Measurements from ENCODE around the gene ATP6V0D1. TPM values are rescaled to one million over a fixed set of nuclear protein-coding genes. Genes with fewer than 3 reads are reported as not detected.
"Not testable (repeated sequence)": the region's sequence is repeated elsewhere in the genome, so short reads cannot be mapped to it uniquely, and the experiment has no call there.

Gene ATP6V0D1
- total and polyA plus RNA-seq, 5 experiments from 2014 or later: 33.3 to 89.6 (median 74.7) TPM

DNA sequence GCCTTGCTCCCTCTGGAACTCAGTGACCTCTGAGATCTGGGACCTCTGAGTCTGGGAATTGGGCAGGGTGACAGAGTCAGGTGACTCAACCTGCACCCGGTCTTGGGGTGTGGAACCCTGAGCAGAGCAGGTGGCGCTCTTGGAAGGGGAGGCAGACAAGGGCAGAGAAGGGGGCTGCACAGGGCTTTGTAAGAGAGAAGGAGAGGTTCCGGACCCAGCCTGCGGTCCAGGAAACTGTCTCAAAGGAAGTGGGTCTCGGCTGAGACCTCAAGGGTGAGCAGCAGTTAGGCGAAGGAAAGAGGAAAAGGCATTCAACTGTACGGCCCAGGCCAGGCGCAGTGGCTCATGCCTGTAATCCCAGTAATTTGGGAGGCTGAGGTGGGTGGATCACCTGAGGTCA lies 37.7 kb upstream of the ATP6V0D1 start:
- H3K27me3 Mint-ChIP-seq: no peaks in the 10 kb centered on the region
- H3K9me3 Mint-ChIP-seq: no peaks in the 10 kb centered on the region
- DNase-seq (no peak), ATAC-seq (no peak)
- H3K27ac Mint-ChIP-seq: peak overlapping the region; percentile 68 to 91 (median 82)
- H3K36me3 Mint-ChIP-seq: no peaks in the 10 kb centered on the region
- H3K4me3 Mint-ChIP-seq: peak overlapping the region; percentile 28 to 81 (median 62)
- POLR2A ChIA-PET: interaction anchor here (0.7 to 1.1 kb wide), 3 partner anchors 9 to 809 kb away, joined by 3 to 6 read pairs (median 5); partner anchors contain the start of gene AGRP
- H3K4me1 Mint-ChIP-seq: peaks cover 24 to 67% (median 52%) of the 10 kb centered on the region in 4 donors

DNA sequence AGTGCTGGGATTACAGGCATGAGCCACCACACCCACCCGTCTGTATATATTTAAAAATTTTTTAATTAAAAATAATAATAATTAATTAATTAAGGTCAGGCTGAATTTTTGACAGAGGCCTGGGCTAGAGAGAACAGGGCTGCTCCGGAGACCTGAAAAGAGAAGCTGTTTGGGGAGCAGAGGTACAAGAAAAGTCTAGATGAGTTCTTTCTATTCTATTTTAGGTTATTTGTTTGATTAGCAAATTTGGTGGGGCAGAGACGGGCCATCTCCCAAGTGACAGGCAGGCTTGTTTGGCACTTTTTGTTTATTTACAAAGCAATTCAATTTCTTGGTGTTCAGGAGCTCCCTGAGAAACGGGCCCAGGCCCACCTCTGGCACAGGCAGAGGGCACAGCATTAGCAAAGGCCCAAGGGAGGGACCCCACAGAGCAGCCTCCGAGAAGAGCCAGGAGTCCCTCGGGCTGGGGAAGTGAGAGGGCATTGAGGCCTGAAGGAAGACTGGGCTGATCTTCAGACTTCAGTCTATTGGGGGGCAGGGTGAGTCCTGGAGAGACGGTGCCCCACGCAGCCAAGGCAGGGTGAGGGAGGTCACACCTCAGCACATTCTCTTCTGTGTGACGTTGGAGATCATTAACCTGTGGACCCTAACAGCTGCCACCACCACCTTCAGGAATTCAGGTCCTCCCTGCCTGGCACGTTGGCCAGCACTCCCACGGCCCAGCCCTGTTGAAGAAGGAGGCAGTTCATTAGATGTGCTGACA lies 36.9 kb upstream of the ATP6V0D1 start:
- H3K9me3 Mint-ChIP-seq: no peaks in the 10 kb centered on the region
- no peak for ATAC-seq
- H3K27me3 Mint-ChIP-seq: no peaks in the 10 kb centered on the region
- peak in 1 of 10 donors; percentile 33 for DNase-seq
- H3K36me3 Mint-ChIP-seq: no peaks in the 10 kb centered on the region
- POLR2A ChIA-PET: interaction anchor here (1.0 to 1.2 kb wide), 3 partner anchors 8 to 127 kb away, joined by 3 read pairs; partner anchors contain the start of gene CARMIL2
- H3K4me3 Mint-ChIP-seq: peak overlapping the region in 4 of 10 donors; percentile 10 to 73 (median 44)
- peak overlapping the region in 8 of 10 donors; percentile 31 to 91 (median 77) for H3K27ac Mint-ChIP-seq
- H3K4me1 Mint-ChIP-seq: peaks cover 22 to 70% (median 51%) of the 10 kb centered on the region in 4 donors

DNA sequence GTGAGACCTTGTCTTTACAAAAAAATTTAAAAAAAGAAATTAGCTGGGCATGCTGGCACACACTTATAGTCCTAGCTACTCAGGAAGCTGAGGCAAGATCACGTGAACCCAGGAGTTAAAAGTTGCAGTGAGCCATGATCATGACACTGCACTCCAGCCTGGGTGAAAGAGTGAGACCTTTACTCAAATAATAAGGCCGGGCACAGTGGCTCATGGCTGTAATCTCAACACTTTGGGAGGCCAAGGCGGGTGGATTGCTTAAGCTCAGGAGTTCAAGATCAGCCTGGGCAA lies 36.1 kb upstream of the ATP6V0D1 start:
- H3K4me3 Mint-ChIP-seq: peak overlapping the region in 2 of 10 donors; percentile 24 to 28
- H3K4me1 Mint-ChIP-seq: peaks cover 21 to 68% (median 51%) of the 10 kb centered on the region in 4 donors
- H3K27me3 Mint-ChIP-seq: no peaks in the 10 kb centered on the region
- ATAC-seq: no peak
- H3K27ac Mint-ChIP-seq: peak overlapping the region in 3 of 10 donors; percentile 41 to 77 (median 42)
- no peaks in the 10 kb centered on the region for H3K9me3 Mint-ChIP-seq
- no peak for DNase-seq
- no peaks in the 10 kb centered on the region for H3K36me3 Mint-ChIP-seq
- POLR2A ChIA-PET: interaction anchor here (0.9 to 1.2 kb wide), 4 partner anchors 26 to 506 kb away, joined by 3 read pairs; partner anchors contain the start of genes CARMIL2, DDX28 and DUS2

DNA sequence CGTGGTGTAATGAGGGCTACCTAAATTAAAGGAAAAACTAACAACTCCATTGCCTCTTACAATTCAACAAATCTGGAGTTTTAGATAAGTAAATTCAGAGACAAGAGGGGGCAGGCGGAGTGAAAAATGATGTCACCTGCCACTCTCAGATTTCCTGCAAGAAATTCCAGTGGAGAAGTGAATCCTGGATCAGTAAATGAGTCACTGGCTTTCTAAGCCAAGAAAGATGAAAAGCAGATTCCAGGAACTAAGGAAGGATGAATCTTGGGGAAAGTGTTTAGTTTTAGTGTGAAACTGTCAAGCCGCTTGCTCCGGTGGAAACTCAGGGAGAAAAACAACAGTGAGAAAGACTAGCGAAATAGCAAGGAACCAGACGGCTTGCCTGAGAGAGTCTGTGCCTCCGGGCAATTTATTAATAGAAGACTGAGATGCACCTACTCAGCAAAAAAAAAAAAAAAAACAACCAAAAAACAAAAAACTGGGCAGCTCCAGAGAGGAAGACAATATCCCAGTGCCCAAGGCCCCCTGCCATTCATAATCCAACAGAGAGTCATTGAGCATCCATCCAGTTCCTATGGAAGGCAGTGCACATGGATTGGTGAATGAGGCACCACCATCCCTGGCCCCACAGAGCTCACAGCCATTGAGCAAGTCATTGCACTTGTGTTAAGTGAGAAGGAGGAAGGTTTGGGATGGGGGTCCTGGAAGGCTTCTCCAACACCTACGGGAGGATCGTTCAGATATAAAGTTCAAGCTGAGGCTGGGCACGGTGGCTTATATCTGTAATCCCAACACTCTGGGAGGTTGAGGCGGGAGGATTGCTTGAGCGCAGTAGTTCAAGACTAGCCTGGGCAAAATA lies 35.6 kb upstream of the ATP6V0D1 start:
- DNase-seq: no peak
- Mint-ChIP-seq H3K27ac (peak overlapping the region in 5 of 10 donors; percentile 28 to 77 (median 42)), H3K27me3 (no peaks in the 10 kb centered on the region), H3K36me3 (no peaks in the 10 kb centered on the region), H3K9me3 (no peaks in the 10 kb centered on the region), H3K4me1 (peaks cover 20 to 66% (median 51%) of the 10 kb centered on the region in 4 donors), H3K4me3 (peak overlapping the region in 2 of 10 donors; percentile 4 to 12)
- ATAC-seq: no peak
- POLR2A ChIA-PET: interaction anchor here (0.9 to 4.6 kb wide), 7 partner anchors 23 to 506 kb away, joined by 3 to 33 read pairs (median 3); partner anchors contain the start of genes ATP6V0D1, CARMIL2, DDX28 and DUS2

- no peaks in the 10 kb centered on the region for H3K9me3 Mint-ChIP-seq
- H3K4me3 Mint-ChIP-seq: no peak overlapping the region
- POLR2A ChIA-PET: interaction anchor here (0.6 to 4.6 kb wide), 9 partner anchors 9 to 955 kb away, joined by 3 to 33 read pairs (median 4); partner anchors contain the start of gene ATP6V0D1
- no peaks in the 10 kb centered on the region for H3K36me3 Mint-ChIP-seq
- ATAC-seq (peak; percentile 79 to 80), DNase-seq (peak; percentile 63 to 90 (median 74))
- peaks cover 11 to 57% (median 43%) of the 10 kb centered on the region in 4 donors for H3K4me1 Mint-ChIP-seq
- H3K27ac Mint-ChIP-seq: peak overlapping the region in 4 of 10 donors; percentile 23 to 80 (median 70)
- H3K27me3 Mint-ChIP-seq: no peaks in the 10 kb centered on the region
These were observed 33.4 kb upstream of the ATP6V0D1 start for GRCh38 chr16:67514382-67514828.

- H3K36me3 Mint-ChIP-seq, DNase-seq, H3K4me3 Mint-ChIP-seq, H3K27me3 Mint-ChIP-seq, H3K9me3 Mint-ChIP-seq, ATAC-seq: not testable (repeated sequence)
- POLR2A ChIA-PET: interaction anchor here (0.6 to 4.6 kb wide), 9 partner anchors 9 to 904 kb away, joined by 3 to 33 read pairs (median 4); partner anchors contain the start of gene ATP6V0D1
- Mint-ChIP-seq H3K27ac (peak overlapping the region in 1 of 10 donors; percentile 23), H3K4me1 (peaks cover 11 to 57% (median 43%) of the 10 kb centered on the region in 4 donors)
These were observed 32.9 kb upstream of the ATP6V0D1 start for GRCh38 chr16:67513892-67514291.

DNA sequence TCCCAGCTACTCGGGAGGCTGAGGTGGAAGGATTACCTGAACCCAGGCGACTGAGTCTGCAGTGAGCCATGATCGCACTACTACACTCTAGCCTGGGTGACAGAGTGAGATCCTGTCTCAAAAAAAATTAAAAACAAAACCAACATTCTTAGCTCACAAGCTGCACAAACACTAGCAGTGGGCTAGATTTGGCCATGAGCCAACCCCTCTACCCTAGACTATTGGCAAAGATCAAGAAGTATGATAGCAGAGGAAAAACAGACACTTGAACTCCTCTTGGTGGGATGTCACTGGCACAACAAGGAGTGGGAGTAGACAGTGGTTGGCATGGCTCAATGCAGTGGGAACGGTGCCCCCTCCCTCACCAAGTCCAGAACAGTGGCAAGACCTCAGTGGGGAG lies 28.1 kb upstream of the ATP6V0D1 start:
- peak; percentile 68 to 81 for ATAC-seq
- Mint-ChIP-seq H3K4me1 (peaks cover 24 to 58% (median 51%) of the 10 kb centered on the region in 4 donors), H3K27me3 (no peaks in the 10 kb centered on the region), H3K27ac (peak overlapping the region; percentile 57 to 93 (median 84)), H3K4me3 (peak overlapping the region in 9 of 10 donors; percentile 7 to 66 (median 54)), H3K36me3 (no peaks in the 10 kb centered on the region), H3K9me3 (no peaks in the 10 kb centered on the region)
- peak in 9 of 10 donors; percentile 26 to 82 (median 55) for DNase-seq
- POLR2A ChIA-PET: interaction anchor here (0.7 to 1.3 kb wide), 3 partner anchors 9 to 28 kb away, joined by 3 to 4 read pairs (median 3); partner anchors contain the start of gene ATP6V0D1

- H3K27ac Mint-ChIP-seq: peak overlapping the region; percentile 70 to 91 (median 86)
- H3K4me1 Mint-ChIP-seq: peaks cover 29 to 66% (median 59%) of the 10 kb centered on the region in 4 donors
- no peaks in the 10 kb centered on the region for H3K9me3 Mint-ChIP-seq
- no peaks in the 10 kb centered on the region for H3K27me3 Mint-ChIP-seq
- POLR2A ChIA-PET: interaction anchor here (0.6 kb wide), 1 partner anchor 1895 kb away, joined by 7 read pairs; no protein-coding TSS in a partner anchor
- ATAC-seq (no peak), DNase-seq (no peak)
- peak overlapping the region in 7 of 10 donors; percentile 7 to 59 (median 35) for H3K4me3 Mint-ChIP-seq
- H3K36me3 Mint-ChIP-seq: peaks cover 0 to 6% (median 0%) of the 10 kb centered on the region in 3 donors
These were observed 25.5 kb upstream of the ATP6V0D1 start for GRCh38 chr16:67506468-67506867.

- ATAC-seq (peak; percentile 60 to 80), DNase-seq (peak in 5 of 10 donors; percentile 27 to 37 (median 34))
- Mint-ChIP-seq H3K27ac (peak overlapping the region; percentile 89 to 97 (median 94)), H3K27me3 (no peaks in the 10 kb centered on the region), H3K36me3 (peaks cover 0 to 10% (median 0%) of the 10 kb centered on the region in 3 donors), H3K4me1 (peaks cover 29 to 61% (median 50%) of the 10 kb centered on the region in 4 donors), H3K9me3 (no peaks in the 10 kb centered on the region), H3K4me3 (peak overlapping the region; percentile 29 to 80 (median 62))
- POLR2A ChIA-PET: interaction anchor here (0.7 to 1.7 kb wide), 4 partner anchors 9 to 23 kb away, joined by 3 to 10 read pairs (median 3); partner anchors contain the start of gene ATP6V0D1
These were observed 23.4 kb upstream of the ATP6V0D1 start for GRCh38 chr16:67504031-67505021.

DNA sequence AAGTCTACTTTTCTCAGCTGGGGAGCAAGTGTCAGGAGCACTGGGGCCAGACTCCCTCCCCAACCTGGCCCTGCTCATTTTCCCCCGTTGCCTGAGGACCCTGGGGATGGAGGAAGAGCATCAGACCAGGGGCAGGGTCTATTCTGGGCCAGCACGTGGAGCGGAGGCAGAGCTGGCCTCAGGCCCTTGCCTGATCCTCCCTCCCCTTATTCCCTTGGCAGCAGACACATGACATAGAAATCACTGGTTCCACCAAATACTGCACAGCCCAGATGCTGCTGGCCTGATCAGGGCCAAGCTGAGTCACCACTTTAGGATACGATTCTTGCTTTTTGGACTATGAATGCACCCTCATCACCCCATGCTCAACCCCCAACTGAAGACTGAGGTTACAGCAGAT lies 18.1 kb upstream of the ATP6V0D1 start:
- H3K9me3 Mint-ChIP-seq: no peaks in the 10 kb centered on the region
- POLR2A ChIA-PET: interaction anchor here (0.6 kb wide), 1 partner anchor 528 kb away, joined by 4 read pairs; no protein-coding TSS in a partner anchor
- no peak overlapping the region for H3K4me3 Mint-ChIP-seq
- H3K27me3 Mint-ChIP-seq: no peaks in the 10 kb centered on the region
- H3K27ac Mint-ChIP-seq: peak overlapping the region in 9 of 10 donors; percentile 24 to 69 (median 53)
- DNase-seq (no peak), ATAC-seq (no peak)
- H3K36me3 Mint-ChIP-seq: peaks cover 0 to 17% (median 0%) of the 10 kb centered on the region in 3 donors
- H3K4me1 Mint-ChIP-seq: peaks cover 9 to 26% (median 18%) of the 10 kb centered on the region in 4 donors

All from naive thymus-derived CD8-positive, alpha-beta T cell (primary cell).